Caco-2 (cell line): ENCODE data around the gene WIPF2. TPM values are rescaled to one million over a fixed set of nuclear protein-coding genes. Genes with fewer than 3 reads are reported as not detected.

Experiments used
- BruUV-seq: library from RNA; stranded (reverse); fragments of 400-500 nt; replicated peaks from 2 replicates; lab custom pipeline; 2021; lab: Mats Ljungman, UMichigan
- CTCF ChIA-PET: fragments of 300-600 bp; sonication (Branson Sonifier 250); formaldehyde crosslinking; loops from one replicate; lab custom pipeline; 2022; ENCODE audit warnings: antibody characterized with exemption; lab: Charles Lee
- POLR2A ChIA-PET: fragments of 300-600 bp; sonication (Branson Sonifier 250); formaldehyde crosslinking; loops from one replicate; lab custom pipeline; 2022; ENCODE audit warnings: antibody characterized with exemption; lab: Charles Lee
- DNase-seq, 2 experiments: peaks; one replicate each; pipeline versions ENCODE4 v3.0.0 to v3.0.0-alpha.2; 2020 to 2022
- H3K27me3 ChIP-seq: replicated peaks from 2 replicates; pipeline ENCODE4 v1.6.0; 2011; ENCODE audit warnings: low read length; ENCODE audit not compliant: control insufficient read depth, insufficient read depth
- H3K36me3 ChIP-seq: 2 replicates; pipeline ENCODE4 v1.5.1; 2011; ENCODE audit warnings: low read length; ENCODE audit not compliant: control insufficient read depth, insufficient read depth
- H3K4me1 ChIP-seq: fragments of 250-450 bp; sonication (Bioruptor Pico); 2 replicates; pipeline ENCODE4 v1.5.1; 2020; ENCODE audit warnings: mild to moderate bottlenecking
- H3K4me3 ChIP-seq: 2 replicates; pipeline ENCODE4 v1.5.1; 2011; ENCODE audit warnings: low read depth, mild to moderate bottlenecking, control low read depth, low read length
- H3K9me3 ChIP-seq: fragments of 250-450 bp; sonication (Bioruptor Pico); 2 replicates; pipeline ENCODE4 v1.5.1; 2020; ENCODE audit warnings: mild to moderate bottlenecking, moderate library complexity
- H3K27ac Mint-ChIP-seq: one replicate; pipeline ENCODE4 v1.8.0; 2022; ENCODE audit warnings: mixed read lengths; ENCODE audit not compliant: unreplicated experiment
- H3K27me3 Mint-ChIP-seq: one replicate; pipeline ENCODE4 v1.8.0; 2022; ENCODE audit warnings: mixed read lengths; ENCODE audit not compliant: insufficient read depth, unreplicated experiment
- H3K36me3 Mint-ChIP-seq: one replicate; pipeline ENCODE4 v1.8.0; 2022; ENCODE audit warnings: mild to moderate bottlenecking, mixed read lengths; ENCODE audit not compliant: insufficient read depth, unreplicated experiment
- H3K4me1 Mint-ChIP-seq: one replicate; pipeline ENCODE4 v1.8.0; 2022; ENCODE audit warnings: low read depth, mixed read lengths; ENCODE audit not compliant: unreplicated experiment
- H3K4me3 Mint-ChIP-seq: one replicate; pipeline ENCODE4 v1.8.0; 2022; ENCODE audit warnings: mild to moderate bottlenecking, moderate library complexity, mixed read lengths; ENCODE audit not compliant: unreplicated experiment
- H3K9me3 Mint-ChIP-seq: one replicate; pipeline ENCODE4 v1.8.0; 2022; ENCODE audit warnings: mixed read lengths; ENCODE audit not compliant: unreplicated experiment
- intact Hi-C: fragments of 100-400 bp; cut with micrococcal nuclease; formaldehyde crosslinking; loops from one replicate; pipeline ENCODE4 v1.10.0; 2022; ENCODE audit not compliant: unreplicated experiment
- total RNA-seq: library from RNA; stranded (reverse); gene quantifications from 2 replicates; pipeline ENCODE4 v1.2.3, GENCODE V29; 2022
- TF ChIP-seq, protein P1 (sequence below), 2 experiments: fragments of 200-600 bp in 1 of 2; IDR thresholded peaks; 1 replicate in 1 of 2; 2 replicates in 1 of 2; pipeline versions ENCODE4 v1.5.1 to v1.8.0; 2011 to 2022; ENCODE audit warnings: antibody characterized with exemption in 1 of 2, control low read depth in 1 of 2, inconsistent platforms in 1 of 2, low read depth in 1 of 2, low read length in 1 of 2, mild to moderate bottlenecking in 1 of 2, moderate library complexity in 1 of 2; ENCODE audit not compliant: insufficient read depth in 1 of 2, severe bottlenecking in 1 of 2, unreplicated experiment in 1 of 2

WIPF2 gene
- total RNA-seq, 1 experiment from 2014 or later = 33.4 TPM

DNA sequence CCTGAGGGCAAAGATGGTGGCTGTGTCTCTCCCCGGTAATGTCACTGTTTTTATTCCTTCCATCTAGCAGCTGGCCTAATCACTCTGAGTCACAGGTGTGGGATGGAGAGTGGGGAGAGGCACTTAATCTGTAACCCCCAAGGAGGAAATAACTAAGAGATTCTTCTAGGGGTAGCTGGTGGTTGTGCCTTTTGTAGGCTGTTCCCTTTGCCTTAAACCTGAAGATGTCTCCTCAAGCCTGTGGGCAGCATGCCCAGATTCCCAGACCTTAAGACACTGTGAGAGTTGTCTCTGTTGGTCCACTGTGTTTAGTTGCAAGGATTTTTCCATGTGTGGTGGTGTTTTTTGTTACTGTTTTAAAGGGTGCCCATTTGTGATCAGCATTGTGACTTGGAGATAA is 47.4 kb upstream of the WIPF2 start:
- Mint-ChIP-seq H3K4me1 (peaks cover 34% of the 10 kb centered on the region), H3K27me3 (no peaks in the 10 kb centered on the region), H3K4me3 (no peak overlapping the region), H3K9me3 (no peaks in the 10 kb centered on the region), H3K36me3 (peaks cover 95% of the 10 kb centered on the region), H3K27ac (peak overlapping the region; percentile 26)
- Histone ChIP-seq H3K9me3 (no peaks in the 10 kb centered on the region), H3K4me1 (peaks cover 17% of the 10 kb centered on the region), H3K36me3 (peaks cover 9% of the 10 kb centered on the region), H3K4me3 (no peak overlapping the region), H3K27me3 (no peaks in the 10 kb centered on the region)
- POLR2A ChIA-PET = no interaction called here
- TF ChIP-seq, protein P1, sequence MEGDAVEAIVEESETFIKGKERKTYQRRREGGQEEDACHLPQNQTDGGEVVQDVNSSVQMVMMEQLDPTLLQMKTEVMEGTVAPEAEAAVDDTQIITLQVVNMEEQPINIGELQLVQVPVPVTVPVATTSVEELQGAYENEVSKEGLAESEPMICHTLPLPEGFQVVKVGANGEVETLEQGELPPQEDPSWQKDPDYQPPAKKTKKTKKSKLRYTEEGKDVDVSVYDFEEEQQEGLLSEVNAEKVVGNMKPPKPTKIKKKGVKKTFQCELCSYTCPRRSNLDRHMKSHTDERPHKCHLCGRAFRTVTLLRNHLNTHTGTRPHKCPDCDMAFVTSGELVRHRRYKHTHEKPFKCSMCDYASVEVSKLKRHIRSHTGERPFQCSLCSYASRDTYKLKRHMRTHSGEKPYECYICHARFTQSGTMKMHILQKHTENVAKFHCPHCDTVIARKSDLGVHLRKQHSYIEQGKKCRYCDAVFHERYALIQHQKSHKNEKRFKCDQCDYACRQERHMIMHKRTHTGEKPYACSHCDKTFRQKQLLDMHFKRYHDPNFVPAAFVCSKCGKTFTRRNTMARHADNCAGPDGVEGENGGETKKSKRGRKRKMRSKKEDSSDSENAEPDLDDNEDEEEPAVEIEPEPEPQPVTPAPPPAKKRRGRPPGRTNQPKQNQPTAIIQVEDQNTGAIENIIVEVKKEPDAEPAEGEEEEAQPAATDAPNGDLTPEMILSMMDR (IDR thresholded peaks at IDR 0.05; ENCODE audit: insufficient read depth in 1 of 2, low read depth in 1 of 2, low read length in 1 of 2, severe bottlenecking in 1 of 2, unreplicated experiment in 1 of 2) = no peak
- BruUV-seq = TSS peak; percentile 50
- intact Hi-C loops = no loop called here
- no peak for DNase-seq
- CTCF ChIA-PET = no interaction called here

DNA sequence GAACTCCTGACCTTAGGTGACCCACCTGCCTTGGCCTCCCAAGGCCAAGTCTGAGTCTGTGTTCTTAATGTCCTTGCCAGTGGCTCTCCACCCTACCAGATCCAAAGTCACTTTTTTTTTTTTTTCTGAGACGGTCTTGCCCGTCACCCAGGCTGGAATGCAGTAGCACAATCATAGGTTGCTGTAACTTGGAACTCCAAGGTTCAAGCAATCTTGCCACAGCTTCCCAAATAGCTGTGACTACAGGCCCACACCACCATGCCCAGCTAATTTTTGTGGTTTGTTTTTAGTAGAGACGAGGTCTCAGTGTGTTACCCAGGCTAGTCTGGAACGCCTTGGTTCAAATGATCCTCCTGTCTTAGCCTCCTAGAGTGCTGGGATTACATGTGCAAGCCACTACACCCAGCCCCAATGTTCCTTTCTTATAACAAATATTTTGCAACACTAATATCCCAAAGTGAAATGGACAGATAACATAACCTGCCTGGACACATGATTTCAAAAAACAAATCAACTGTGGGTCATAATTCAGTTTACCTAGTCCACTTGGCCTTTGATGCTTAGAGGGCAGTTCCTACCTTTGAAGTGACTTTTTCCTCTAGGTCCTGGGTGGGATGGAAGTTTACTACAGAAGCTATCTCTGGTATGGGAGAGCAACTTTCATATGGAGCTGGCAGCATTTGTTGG is 45.9 kb upstream of the WIPF2 start:
- intact Hi-C loops = no loop called here
- Mint-ChIP-seq H3K9me3 (no peaks in the 10 kb centered on the region), H3K36me3 (peaks cover 90% of the 10 kb centered on the region), H3K4me1 (peaks cover 24% of the 10 kb centered on the region), H3K27ac (no peak overlapping the region), H3K4me3 (no peak overlapping the region), H3K27me3 (no peaks in the 10 kb centered on the region)
- peaks cover 7% of the 10 kb centered on the region for H3K36me3 ChIP-seq
- CTCF ChIA-PET = no interaction called here
- no peaks in the 10 kb centered on the region for H3K9me3 ChIP-seq
- H3K4me3 ChIP-seq = no peak overlapping the region
- POLR2A ChIA-PET = interaction anchor here (0.7 kb wide), 1 partner anchor 46 kb away, joined by 10 read pairs; no protein-coding TSS in a partner anchor
- TF ChIP-seq, protein P1 (IDR thresholded peaks at IDR 0.05; ENCODE audit: insufficient read depth in 1 of 2, low read depth in 1 of 2, low read length in 1 of 2, severe bottlenecking in 1 of 2, unreplicated experiment in 1 of 2) = no peak
- no peaks in the 10 kb centered on the region for H3K27me3 ChIP-seq
- no TSS peak for BruUV-seq
- no peak for DNase-seq
- peaks cover 15% of the 10 kb centered on the region for H3K4me1 ChIP-seq

DNA sequence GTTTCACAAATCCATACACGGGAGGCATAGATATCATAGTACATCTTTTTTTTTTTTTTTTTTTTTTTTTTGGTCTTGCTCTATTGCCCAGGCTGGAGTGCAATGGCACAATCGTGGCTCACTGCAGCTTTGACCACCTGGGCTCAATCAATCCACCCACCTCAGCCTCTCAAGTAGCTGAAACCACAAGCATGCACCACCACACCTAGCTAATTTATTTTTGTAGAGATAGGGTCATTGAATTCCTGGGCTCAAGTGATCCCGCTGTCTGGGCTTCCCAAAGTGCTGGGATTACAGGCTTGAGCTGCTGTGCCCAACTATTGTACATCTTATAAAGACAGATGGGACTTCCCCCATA is 45.3 kb upstream of the WIPF2 start:
- Mint-ChIP-seq H3K27ac (no peak overlapping the region), H3K4me1 (peaks cover 21% of the 10 kb centered on the region), H3K36me3 (peaks cover 85% of the 10 kb centered on the region), H3K27me3 (no peaks in the 10 kb centered on the region), H3K9me3 (no peaks in the 10 kb centered on the region), H3K4me3 (no peak overlapping the region)
- Histone ChIP-seq H3K4me1 (peaks cover 15% of the 10 kb centered on the region), H3K27me3 (no peaks in the 10 kb centered on the region), H3K36me3 (peaks cover 7% of the 10 kb centered on the region), H3K9me3 (no peaks in the 10 kb centered on the region), H3K4me3 (no peak overlapping the region)
- intact Hi-C loops = no loop called here
- BruUV-seq = no TSS peak
- ChIA-PET POLR2A (interaction anchor here (0.7 kb wide), 2 partner anchors 15 to 46 kb away, joined by 6 to 10 read pairs; no protein-coding TSS in a partner anchor), CTCF (no interaction called here)
- DNase-seq = no peak
- TF ChIP-seq, protein P1 (IDR thresholded peaks at IDR 0.05; ENCODE audit: insufficient read depth in 1 of 2, low read depth in 1 of 2, low read length in 1 of 2, severe bottlenecking in 1 of 2, unreplicated experiment in 1 of 2) = no peak
